DND-41 (cell line): ENCODE data around the gene PRKACA.

Experiments used
- ATAC-seq: fragments of 200-7000 bp; cut with Tn5 transposase; 3 replicates; pipeline ENCODE4 v1.9.1; 2021; ENCODE audit warnings: low read depth; ENCODE audit not compliant: insufficient read depth
- DNase-seq: peaks from one replicate; pipeline ENCODE4 v3.0.0-alpha.2; 2020
- H2AFZ ChIP-seq: 2 replicates; pipeline ENCODE4 v1.6.0; 2012; ENCODE audit warnings: low read depth, low read length
- H3K27ac ChIP-seq: 2 replicates; pipeline ENCODE4 v1.5.1; 2012; ENCODE audit warnings: low read length, inconsistent platforms
- H3K27me3 ChIP-seq: fragments of 200-600 bp; sonication (generic); 2 replicates; pipeline ENCODE4 v1.6.0; 2012; ENCODE audit warnings: low read length, mild to moderate bottlenecking, inconsistent platforms; ENCODE audit not compliant: insufficient read depth, poor library complexity
- H3K36me3 ChIP-seq: 2 replicates; pipeline ENCODE4 v1.5.1; 2012; ENCODE audit warnings: low read length, inconsistent platforms; ENCODE audit not compliant: insufficient read depth
- H3K4me1 ChIP-seq: 2 replicates; pipeline ENCODE4 v1.5.1; 2012; ENCODE audit warnings: mild to moderate bottlenecking, low read length; ENCODE audit not compliant: insufficient read depth
- H3K4me2 ChIP-seq: 2 replicates; pipeline ENCODE4 v1.6.0; 2012; ENCODE audit warnings: mild to moderate bottlenecking, moderate library complexity, low read length, inconsistent platforms; ENCODE audit not compliant: insufficient read depth
- H3K4me3 ChIP-seq, 2 experiments: fragments of 200-600 bp in 1 of 2; shearing (Covaris generic) in 1 of 2; 2 replicates each; pipeline ENCODE4 v1.5.1; 2012 to 2016; ENCODE audit warnings: inconsistent platforms in 2 of 2, low read length in 2 of 2, mild to moderate bottlenecking in 2 of 2, low read depth in 1 of 2, moderate library complexity in 1 of 2
- H3K79me2 ChIP-seq: 2 replicates; pipeline ENCODE4 v1.6.0; 2012; ENCODE audit warnings: low read length, inconsistent platforms; ENCODE audit not compliant: insufficient read depth
- H3K9ac ChIP-seq: 2 replicates; pipeline ENCODE4 v1.6.0; 2012; ENCODE audit warnings: low read depth, mild to moderate bottlenecking, inconsistent platforms, low read length, moderate library complexity
- H3K9me3 ChIP-seq: 2 replicates; pipeline ENCODE4 v1.5.1; 2012; ENCODE audit warnings: low read length, moderate library complexity, mild to moderate bottlenecking, inconsistent platforms; ENCODE audit not compliant: insufficient read depth, severe bottlenecking
- H4K20me1 ChIP-seq: 2 replicates; pipeline ENCODE4 v1.6.0; 2012; ENCODE audit warnings: low read length; ENCODE audit not compliant: insufficient read depth
- EZH2 ChIP-seq: IDR thresholded peaks from 3 replicates; pipeline ENCODE4 v1.6.1; 2012; ENCODE audit warnings: borderline replicate concordance, low read depth, mild to moderate bottlenecking, moderate library complexity, low read length, inconsistent platforms; ENCODE audit not compliant: severe bottlenecking
- TF ChIP-seq, protein P1 (sequence below): IDR thresholded peaks from 2 replicates; pipeline ENCODE4 v1.5.1; 2012; ENCODE audit warnings: borderline replicate concordance, low read length, moderate library complexity, mild to moderate bottlenecking; ENCODE audit not compliant: poor library complexity, severe bottlenecking; ENCODE audit errors: extremely low read depth

Gene PRKACA

DNA sequence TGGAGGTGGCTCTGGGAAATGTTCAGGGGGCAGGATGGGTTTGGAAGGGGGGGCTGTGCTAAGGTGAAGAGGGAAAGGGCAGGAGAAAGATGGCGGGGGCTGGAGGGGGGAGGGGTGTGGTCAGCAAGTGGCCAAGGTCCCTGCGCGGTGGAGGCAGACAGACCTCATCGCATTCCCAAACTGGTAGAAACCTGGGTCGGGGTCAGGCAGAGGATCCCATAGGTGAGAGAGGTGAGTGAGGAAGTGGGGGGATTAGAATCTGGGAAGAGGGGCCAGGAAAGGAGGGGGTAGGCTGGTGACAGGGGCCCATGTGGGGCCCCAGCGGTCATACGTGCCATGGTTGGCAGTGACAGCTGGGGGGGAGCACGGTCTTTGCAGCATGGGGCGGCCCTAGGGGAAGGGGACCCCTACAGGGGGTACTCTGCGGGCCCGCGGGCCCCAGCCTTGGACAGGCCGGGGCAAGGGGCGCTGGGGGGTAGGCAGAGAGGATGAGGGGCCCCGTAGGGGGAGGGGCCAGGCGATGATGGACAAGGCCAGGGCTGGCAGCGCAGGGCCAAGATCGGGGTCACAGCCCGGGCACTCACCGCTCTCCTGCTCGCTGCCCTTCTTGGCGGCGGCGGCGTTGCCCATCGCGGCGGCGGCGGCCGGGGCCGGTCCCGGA lies 514 bp downstream of the PRKACA start:
- Histone ChIP-seq H3K27ac (peak overlapping the region; percentile 12), H3K4me3 (peak overlapping the region; percentile 70 to 71; a peak in 3 of 4 replicates), H3K4me2 (peak overlapping the region; percentile 79), H3K36me3 (peaks cover 27% of the 10 kb centered on the region), H2AFZ (peak overlapping the region; percentile 60; the same call in 1 of the 2 replicates), H3K9ac (peak overlapping the region; percentile 69), H3K27me3 (no peaks in the 10 kb centered on the region), H4K20me1 (peaks cover 29% of the 10 kb centered on the region), H3K9me3 (no peaks in the 10 kb centered on the region), H3K79me2 (peaks cover 46% of the 10 kb centered on the region), H3K4me1 (peaks cover 42% of the 10 kb centered on the region)
- peak; percentile 43 for DNase-seq
- no peak for TF ChIP-seq EZH2
- TF ChIP-seq, protein P1, sequence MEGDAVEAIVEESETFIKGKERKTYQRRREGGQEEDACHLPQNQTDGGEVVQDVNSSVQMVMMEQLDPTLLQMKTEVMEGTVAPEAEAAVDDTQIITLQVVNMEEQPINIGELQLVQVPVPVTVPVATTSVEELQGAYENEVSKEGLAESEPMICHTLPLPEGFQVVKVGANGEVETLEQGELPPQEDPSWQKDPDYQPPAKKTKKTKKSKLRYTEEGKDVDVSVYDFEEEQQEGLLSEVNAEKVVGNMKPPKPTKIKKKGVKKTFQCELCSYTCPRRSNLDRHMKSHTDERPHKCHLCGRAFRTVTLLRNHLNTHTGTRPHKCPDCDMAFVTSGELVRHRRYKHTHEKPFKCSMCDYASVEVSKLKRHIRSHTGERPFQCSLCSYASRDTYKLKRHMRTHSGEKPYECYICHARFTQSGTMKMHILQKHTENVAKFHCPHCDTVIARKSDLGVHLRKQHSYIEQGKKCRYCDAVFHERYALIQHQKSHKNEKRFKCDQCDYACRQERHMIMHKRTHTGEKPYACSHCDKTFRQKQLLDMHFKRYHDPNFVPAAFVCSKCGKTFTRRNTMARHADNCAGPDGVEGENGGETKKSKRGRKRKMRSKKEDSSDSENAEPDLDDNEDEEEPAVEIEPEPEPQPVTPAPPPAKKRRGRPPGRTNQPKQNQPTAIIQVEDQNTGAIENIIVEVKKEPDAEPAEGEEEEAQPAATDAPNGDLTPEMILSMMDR, result no peak
- ATAC-seq, result no peak

DNA sequence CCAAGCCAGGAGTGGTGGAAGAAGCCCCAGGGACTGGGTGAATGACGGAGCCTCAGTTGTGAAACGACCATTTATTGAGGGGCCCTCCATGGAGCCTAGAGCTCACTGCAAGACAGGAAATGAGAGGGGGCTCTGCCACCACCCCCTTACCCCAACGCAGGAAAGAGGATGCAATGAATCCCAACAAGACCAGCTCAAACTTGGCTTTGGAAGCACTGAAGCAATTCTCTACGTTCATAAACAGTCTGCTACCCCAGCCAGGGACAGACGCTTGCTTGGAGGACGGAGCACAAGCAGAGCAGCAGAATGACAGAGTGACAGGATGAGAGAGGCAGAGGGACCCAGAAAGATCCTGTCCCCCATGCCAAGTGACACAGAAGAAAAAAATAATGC lies 1.0 kb downstream of the PRKACA start:
- Histone ChIP-seq H3K79me2 (peaks cover 47% of the 10 kb centered on the region), H2AFZ (no peak overlapping the region)

DNA sequence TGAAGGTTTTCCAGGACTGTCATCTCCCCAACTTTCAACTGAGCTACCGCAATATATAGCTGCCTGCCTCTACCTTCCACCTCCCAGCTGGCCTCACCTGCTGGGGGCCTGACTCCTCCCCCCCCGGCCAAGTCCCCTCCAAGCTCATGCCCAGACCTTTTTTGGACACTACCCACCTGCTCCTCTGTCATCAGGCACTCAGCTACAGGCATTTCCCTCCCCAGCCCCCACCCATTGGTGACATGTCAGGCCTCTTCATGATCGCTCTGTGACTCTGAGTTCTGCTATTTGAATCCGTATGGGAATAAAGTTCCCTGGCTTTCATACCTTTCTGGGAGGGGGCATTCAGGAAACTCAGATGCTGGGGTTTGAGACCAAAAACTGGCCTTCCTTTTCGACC lies 1.8 kb downstream of the PRKACA start:
- Histone ChIP-seq H3K79me2 (peaks cover 50% of the 10 kb centered on the region), H3K4me1 (peaks cover 42% of the 10 kb centered on the region), H3K4me2 (peak overlapping the region; percentile 79), H3K9me3 (no peaks in the 10 kb centered on the region), H4K20me1 (peaks cover 31% of the 10 kb centered on the region), H3K27me3 (no peaks in the 10 kb centered on the region), H3K9ac (peak overlapping the region; percentile 69), H3K36me3 (peaks cover 24% of the 10 kb centered on the region), H2AFZ (no peak overlapping the region), H3K4me3 (peak overlapping the region in 1 of 2 experiments; percentile 71; a peak in 1 of 4 replicates), H3K27ac (no peak overlapping the region)
- DNase-seq (no peak), ATAC-seq (no peak)
- TF ChIP-seq EZH2, result no peak
- TF ChIP-seq, protein P1, result no peak

More for the DNA sequence above, 1.0 kb downstream of the PRKACA start:
- peaks cover 29% of the 10 kb centered on the region for H4K20me1 ChIP-seq
- TF ChIP-seq EZH2, result no peak
- TF ChIP-seq, protein P1, result no peak
- peaks cover 42% of the 10 kb centered on the region for H3K4me1 ChIP-seq
- no peaks in the 10 kb centered on the region for H3K9me3 ChIP-seq
- peak overlapping the region; percentile 69 for H3K9ac ChIP-seq
- H3K27me3 ChIP-seq, result no peaks in the 10 kb centered on the region
- peak overlapping the region; percentile 79 for H3K4me2 ChIP-seq
- DNase-seq (no peak), ATAC-seq (no peak)
- peak overlapping the region; percentile 12; the same call in 1 of the 2 replicates for H3K27ac ChIP-seq
- peak overlapping the region; percentile 70 to 71; a peak in 3 of 4 replicates for H3K4me3 ChIP-seq
- peaks cover 30% of the 10 kb centered on the region for H3K36me3 ChIP-seq
